HepG2 (cell line): ENCODE data around the gene ZNF771.

ENCODE experiments used
- EZH2 ChIP-seq: conservative IDR thresholded peaks from 2 replicates; pipeline ENCODE4 v1.6.1; 2012; ENCODE audit warnings: mild to moderate bottlenecking, low read depth, low read length, moderate library complexity
- KLF11 ChIP-seq: IDR thresholded peaks from 2 replicates; pipeline ENCODE4 v1.6.1; 2016; ENCODE audit warnings: missing compliant biosample characterization
- NCOA2 ChIP-seq: sonication (generic); formaldehyde crosslinking; IDR thresholded peaks from 2 replicates; pipeline ENCODE4 v1.8.0; 2022; ENCODE audit warnings: inconsistent platforms
- NONO ChIP-seq, 2 experiments: fragments of 450-650 bp in 1 of 2; sonication (generic) in 1 of 2; formaldehyde crosslinking in 1 of 2; IDR thresholded peaks in 1 of 2; conservative IDR thresholded peaks in 1 of 2; 2 replicates each; pipeline versions ENCODE4 v1.6.1 to v1.8.0; 2017 to 2022; ENCODE audit warnings: mild to moderate bottlenecking in 1 of 2, missing genetic modification reagents in 1 of 2, moderate library complexity in 1 of 2
- RFX5 ChIP-seq: IDR thresholded peaks from 2 replicates; pipeline ENCODE4 v1.6.1; 2011; ENCODE audit warnings: low read depth, low read length, improper control_type of control experiment
- SRF ChIP-seq: IDR thresholded peaks from 2 replicates; pipeline ENCODE4 v1.6.1; 2011; ENCODE audit warnings: mild to moderate bottlenecking, low read depth, low read length, moderate library complexity
- YEATS4 ChIP-seq: sonication (generic); formaldehyde crosslinking; IDR thresholded peaks from 2 replicates; pipeline ENCODE4 v1.4.0; 2020; ENCODE audit warnings: missing genetic modification reagents, borderline replicate concordance
- ZBTB7A ChIP-seq: sonication (generic); formaldehyde crosslinking; IDR thresholded peaks from 2 replicates; pipeline ENCODE4 v1.8.0; 2022; ENCODE audit warnings: mild to moderate bottlenecking, missing genetic modification reagents
- TF ChIP-seq, protein P1 (sequence below): fragments of 450-650 bp; IDR thresholded peaks from 2 replicates; pipeline ENCODE4 v1.6.1; 2016
- TF ChIP-seq, protein P2 (sequence below): sonication (generic); formaldehyde crosslinking; IDR thresholded peaks from 2 replicates; pipeline ENCODE4 v1.4.0; 2020; ENCODE audit warnings: missing genetic modification reagents
- TF ChIP-seq, protein P3 (sequence below): sonication (generic); formaldehyde crosslinking; IDR thresholded peaks from 2 replicates; pipeline ENCODE4 v1.5.0; 2020; ENCODE audit warnings: mild to moderate bottlenecking, missing genetic modification reagents, moderate library complexity
- TF ChIP-seq, protein P4 (sequence below): sonication (generic); formaldehyde crosslinking; IDR thresholded peaks from 2 replicates; pipeline ENCODE4 v1.9.0; 2021; ENCODE audit warnings: missing genetic modification reagents, borderline replicate concordance

DNA sequence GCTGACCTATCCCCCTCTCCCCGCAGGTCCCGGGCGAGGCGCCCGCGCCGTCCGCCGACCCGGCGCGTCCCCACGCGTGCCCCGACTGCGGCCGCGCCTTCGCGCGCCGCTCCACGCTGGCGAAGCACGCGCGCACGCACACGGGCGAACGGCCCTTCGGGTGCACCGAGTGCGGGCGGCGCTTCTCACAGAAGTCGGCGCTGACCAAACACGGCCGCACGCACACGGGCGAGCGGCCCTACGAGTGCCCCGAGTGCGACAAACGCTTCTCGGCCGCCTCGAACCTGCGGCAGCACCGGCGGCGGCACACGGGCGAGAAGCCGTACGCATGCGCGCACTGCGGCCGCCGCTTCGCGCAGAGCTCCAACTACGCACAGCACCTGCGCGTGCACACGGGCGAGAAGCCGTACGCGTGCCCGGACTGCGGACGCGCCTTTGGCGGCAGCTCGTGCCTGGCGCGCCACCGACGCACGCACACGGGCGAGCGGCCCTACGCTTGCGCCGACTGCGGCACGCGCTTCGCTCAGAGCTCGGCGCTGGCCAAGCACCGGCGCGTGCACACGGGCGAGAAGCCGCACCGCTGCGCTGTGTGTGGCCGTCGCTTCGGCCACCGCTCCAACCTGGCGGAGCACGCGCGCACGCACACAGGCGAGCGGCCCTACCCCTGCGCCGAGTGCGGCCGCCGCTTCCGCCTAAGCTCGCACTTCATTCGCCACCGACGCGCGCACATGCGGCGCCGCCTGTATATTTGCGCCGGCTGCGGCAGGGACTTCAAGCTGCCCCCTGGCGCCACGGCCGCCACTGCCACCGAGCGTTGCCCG is 10.3 kb downstream of the ZNF771 start:
- TF ChIP-seq, protein P1, sequence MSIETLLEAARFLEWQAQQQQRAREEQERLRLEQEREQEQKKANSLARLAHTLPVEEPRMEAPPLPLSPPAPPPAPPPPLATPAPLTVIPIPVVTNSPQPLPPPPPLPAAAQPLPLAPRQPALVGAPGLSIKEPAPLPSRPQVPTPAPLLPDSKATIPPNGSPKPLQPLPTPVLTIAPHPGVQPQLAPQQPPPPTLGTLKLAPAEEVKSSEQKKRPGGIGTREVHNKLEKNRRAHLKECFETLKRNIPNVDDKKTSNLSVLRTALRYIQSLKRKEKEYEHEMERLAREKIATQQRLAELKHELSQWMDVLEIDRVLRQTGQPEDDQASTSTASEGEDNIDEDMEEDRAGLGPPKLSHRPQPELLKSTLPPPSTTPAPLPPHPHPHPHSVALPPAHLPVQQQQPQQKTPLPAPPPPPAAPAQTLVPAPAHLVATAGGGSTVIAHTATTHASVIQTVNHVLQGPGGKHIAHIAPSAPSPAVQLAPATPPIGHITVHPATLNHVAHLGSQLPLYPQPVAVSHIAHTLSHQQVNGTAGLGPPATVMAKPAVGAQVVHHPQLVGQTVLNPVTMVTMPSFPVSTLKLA = no peak
- TF ChIP-seq KLF11 (CRISPR knock-in tag) (no peak), EZH2 (no peak), NONO (IDR thresholded peaks at IDR 0.05) (no peak), NONO (CRISPR knock-in tag; conservative IDR thresholded peaks at IDR 0.05) (no peak), SRF (no peak), YEATS4 (no peak), RFX5 (no peak), NCOA2 (CRISPR knock-in tag) (no peak), ZBTB7A (CRISPR knock-in tag) (no peak)
- TF ChIP-seq, protein P2, sequence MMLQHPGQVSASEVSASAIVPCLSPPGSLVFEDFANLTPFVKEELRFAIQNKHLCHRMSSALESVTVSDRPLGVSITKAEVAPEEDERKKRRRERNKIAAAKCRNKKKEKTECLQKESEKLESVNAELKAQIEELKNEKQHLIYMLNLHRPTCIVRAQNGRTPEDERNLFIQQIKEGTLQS (CRISPR knock-in tag) = no peak
- TF ChIP-seq, protein P3, sequence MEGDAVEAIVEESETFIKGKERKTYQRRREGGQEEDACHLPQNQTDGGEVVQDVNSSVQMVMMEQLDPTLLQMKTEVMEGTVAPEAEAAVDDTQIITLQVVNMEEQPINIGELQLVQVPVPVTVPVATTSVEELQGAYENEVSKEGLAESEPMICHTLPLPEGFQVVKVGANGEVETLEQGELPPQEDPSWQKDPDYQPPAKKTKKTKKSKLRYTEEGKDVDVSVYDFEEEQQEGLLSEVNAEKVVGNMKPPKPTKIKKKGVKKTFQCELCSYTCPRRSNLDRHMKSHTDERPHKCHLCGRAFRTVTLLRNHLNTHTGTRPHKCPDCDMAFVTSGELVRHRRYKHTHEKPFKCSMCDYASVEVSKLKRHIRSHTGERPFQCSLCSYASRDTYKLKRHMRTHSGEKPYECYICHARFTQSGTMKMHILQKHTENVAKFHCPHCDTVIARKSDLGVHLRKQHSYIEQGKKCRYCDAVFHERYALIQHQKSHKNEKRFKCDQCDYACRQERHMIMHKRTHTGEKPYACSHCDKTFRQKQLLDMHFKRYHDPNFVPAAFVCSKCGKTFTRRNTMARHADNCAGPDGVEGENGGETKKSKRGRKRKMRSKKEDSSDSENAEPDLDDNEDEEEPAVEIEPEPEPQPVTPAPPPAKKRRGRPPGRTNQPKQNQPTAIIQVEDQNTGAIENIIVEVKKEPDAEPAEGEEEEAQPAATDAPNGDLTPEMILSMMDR (CRISPR knock-in tag) = no peak
- TF ChIP-seq, protein P4, sequence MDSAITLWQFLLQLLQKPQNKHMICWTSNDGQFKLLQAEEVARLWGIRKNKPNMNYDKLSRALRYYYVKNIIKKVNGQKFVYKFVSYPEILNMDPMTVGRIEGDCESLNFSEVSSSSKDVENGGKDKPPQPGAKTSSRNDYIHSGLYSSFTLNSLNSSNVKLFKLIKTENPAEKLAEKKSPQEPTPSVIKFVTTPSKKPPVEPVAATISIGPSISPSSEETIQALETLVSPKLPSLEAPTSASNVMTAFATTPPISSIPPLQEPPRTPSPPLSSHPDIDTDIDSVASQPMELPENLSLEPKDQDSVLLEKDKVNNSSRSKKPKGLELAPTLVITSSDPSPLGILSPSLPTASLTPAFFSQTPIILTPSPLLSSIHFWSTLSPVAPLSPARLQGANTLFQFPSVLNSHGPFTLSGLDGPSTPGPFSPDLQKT (CRISPR knock-in tag) = no peak
